ENCODE results near the gene SEC11C.

The SEC11C gene

GRCh38 chr18:59139615-59140301 lies at the start of gene SEC11C:
Gene SEC11C (plus strand): TSS chr18:59139884. CDS start chr18:59139949, 65 bp downstream.
- peak within 1 kb of the TSS; percentile 78 for H3K27ac ChIP-seq
- TF ChIP-seq CTCF (IDR thresholded peaks at IDR 0.05) (no peak), ZFX (IDR thresholded peaks at IDR 0.05; ENCODE audit: borderline replicate concordance) (no peak)

- no peak for TF ChIP-seq CTCF (IDR thresholded peaks at IDR 0.05)
- TF ChIP-seq ZFX (IDR thresholded peaks at IDR 0.05; ENCODE audit: borderline replicate concordance) = no peak
Observed at GRCh38 chr18:59090966-59091603, 48.6 kb upstream of the SEC11C start.

GRCh38 chr18:59093668-59094067 lies 46.0 kb upstream of the SEC11C start:
- no peak overlapping the region for H3K27ac ChIP-seq
- TF ChIP-seq ZFX (IDR thresholded peaks at IDR 0.05; ENCODE audit: borderline replicate concordance) (no peak), CTCF (IDR thresholded peaks at IDR 0.05) (no peak)

More at GRCh38 chr18:59090966-59091603, 48.6 kb upstream of the SEC11C start:
- no peak overlapping the region for H3K27ac ChIP-seq

- H3K27ac ChIP-seq = no peak overlapping the region
- TF ChIP-seq CTCF (IDR thresholded peaks at IDR 0.05) = no peak
- no peak for TF ChIP-seq ZFX (IDR thresholded peaks at IDR 0.05; ENCODE audit: borderline replicate concordance)
Observed at GRCh38 chr18:59094569-59094968, 45.1 kb upstream of the SEC11C start.

- no peak for TF ChIP-seq ZFX (IDR thresholded peaks at IDR 0.05; ENCODE audit: borderline replicate concordance)
- TF ChIP-seq CTCF (IDR thresholded peaks at IDR 0.05) = peak; percentile 4; the same call in 1 of the 2 replicates
- no peak overlapping the region for H3K27ac ChIP-seq
Observed at GRCh38 chr18:59096098-59096789, 43.4 kb upstream of the SEC11C start.

- TF ChIP-seq CTCF (IDR thresholded peaks at IDR 0.05) (no peak), ZFX (IDR thresholded peaks at IDR 0.05; ENCODE audit: borderline replicate concordance) (no peak)
- no peak overlapping the region for H3K27ac ChIP-seq
Observed at GRCh38 chr18:59101830-59102414, 37.8 kb upstream of the SEC11C start.
